Measurements from ENCODE around the gene TEDC2.

TEDC2 gene

DNA sequence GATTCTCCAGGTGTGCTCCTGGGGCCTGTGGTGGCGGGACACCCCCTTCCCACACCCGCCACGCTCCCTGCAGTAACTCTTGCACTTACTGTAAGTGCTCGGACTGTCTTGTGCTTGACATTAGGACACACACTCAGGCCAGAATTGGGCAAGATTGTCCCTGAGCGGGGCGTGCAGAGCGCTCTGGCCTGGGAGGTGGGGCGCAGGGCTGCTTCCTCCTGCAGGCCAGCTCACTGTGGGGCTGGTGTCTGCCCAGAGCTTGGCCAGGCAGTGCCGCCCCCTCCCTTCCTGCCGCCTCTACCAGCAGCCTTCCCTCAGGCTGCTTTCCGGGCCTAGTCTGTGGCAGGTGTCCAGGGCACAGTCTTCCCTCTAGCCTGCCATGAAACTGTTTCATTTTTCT is 47.8 kb downstream of the TEDC2 start:
- no peak for TF ChIP-seq CTCF (IDR thresholded peaks at IDR 0.05)

DNA sequence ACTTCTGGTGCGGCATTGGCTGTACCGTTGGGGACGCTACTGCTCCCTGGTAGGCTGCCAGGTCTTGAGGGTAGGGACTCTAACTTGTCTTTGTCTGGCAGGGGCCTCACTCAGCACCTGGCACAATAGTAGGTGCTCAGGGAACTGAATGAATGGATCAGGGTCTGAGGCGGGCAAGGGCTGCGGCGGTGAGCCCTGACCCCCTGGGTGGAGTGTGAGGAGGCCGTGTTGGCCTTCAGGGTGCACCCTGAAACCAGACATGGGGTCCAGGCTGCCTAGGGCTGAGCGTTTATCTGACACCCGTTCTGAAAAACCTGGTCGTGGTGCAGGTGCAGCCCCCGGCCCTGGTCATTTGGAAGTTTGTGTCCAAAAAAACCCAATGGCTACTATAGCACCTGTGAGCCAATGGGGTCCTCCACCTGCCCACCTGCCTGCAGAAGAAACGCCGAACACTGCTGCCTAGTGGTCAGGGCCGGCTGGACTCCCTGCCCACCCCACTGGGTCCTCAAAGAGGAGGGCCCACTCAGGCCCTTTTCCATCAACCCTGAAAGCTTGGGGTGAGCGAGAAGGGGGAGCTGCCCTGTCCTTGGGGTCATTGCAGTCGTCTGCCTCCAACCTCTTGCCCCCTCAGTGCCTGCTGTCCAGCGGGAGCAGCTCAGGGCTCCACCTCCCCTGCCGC is 49.0 kb downstream of the TEDC2 start:
- TF ChIP-seq CTCF (IDR thresholded peaks at IDR 0.05): no peak

DNA sequence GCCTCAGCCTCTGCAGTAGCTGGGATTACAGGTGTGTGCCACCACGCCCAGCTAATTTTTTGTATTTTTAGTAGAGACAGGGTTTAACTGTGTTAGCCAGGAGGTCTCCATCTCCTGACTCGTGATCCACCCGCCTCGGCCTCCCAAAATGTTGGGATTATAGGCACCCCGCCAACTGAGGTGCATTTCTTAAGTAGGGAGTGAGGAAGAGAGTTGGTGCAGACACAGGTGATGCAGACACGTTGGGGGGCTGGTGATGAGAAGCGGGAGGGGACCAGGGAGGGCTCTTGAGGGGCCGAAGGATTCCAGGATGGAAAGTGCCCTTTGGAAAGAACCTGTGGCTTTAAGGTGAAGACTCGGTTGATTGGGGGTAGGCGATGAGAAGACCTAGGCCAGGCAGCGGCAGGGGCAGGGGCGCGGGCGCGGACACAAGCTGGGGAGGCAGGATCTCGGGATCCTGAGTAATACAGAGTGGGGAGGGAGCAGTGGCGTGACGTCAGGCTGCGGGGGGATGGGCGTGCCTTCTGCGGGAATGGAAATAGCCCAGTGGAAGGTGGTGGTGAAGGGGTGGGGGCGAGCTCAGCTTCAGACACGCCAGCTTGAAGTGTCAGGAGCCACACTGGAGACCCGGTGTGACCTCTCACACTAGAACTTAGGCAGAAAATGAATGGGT is 51.4 kb downstream of the TEDC2 start:
- TF ChIP-seq CTCF (IDR thresholded peaks at IDR 0.05): no peak

- no peak for TF ChIP-seq CTCF (IDR thresholded peaks at IDR 0.05)
These were observed 52.3 kb downstream of the TEDC2 start for GRCh38 chr16:2511996-2512734.

GRCh38 chr16:2512735-2513404 is 53.0 kb downstream of the TEDC2 start:
- TF ChIP-seq CTCF (IDR thresholded peaks at IDR 0.05): 0 out of 2 replicates have a peak, but pooled peaks have one; percentile 10

GRCh38 chr16:2513405-2514332 is 53.8 kb downstream of the TEDC2 start, which contains the start of gene ATP6V0C:
Gene ATP6V0C, plus strand, starts transcription at chr16:2513952. Its CDS starts 152 bp downstream, at chr16:2514104.
- no peak for TF ChIP-seq CTCF (IDR thresholded peaks at IDR 0.05)

All from LNCAP (cell line).